Coronary artery (tissue), 2 donors: ENCODE measurements around the gene PHF14.

Source experiments
- DNase-seq: peaks from one replicate; pipeline ENCODE4 v3.0.0-alpha.2; 2017; ENCODE audit warnings: low spot score
- H3K27ac ChIP-seq, 2 donors: fragments of 200-600 bp; sonication (generic); one replicate each; pipeline ENCODE4 v1.5.1; 2016 to 2019
- H3K4me3 ChIP-seq: fragments of 200-600 bp; sonication (generic); 2 replicates; pipeline ENCODE4 v1.5.1; 2016; ENCODE audit warnings: mild to moderate bottlenecking, moderate library complexity
- CTCF ChIP-seq: fragments of 200-600 bp; sonication (generic); IDR thresholded peaks from one replicate; pipeline ENCODE4 v1.5.1; 2019; ENCODE audit warnings: antibody characterized with exemption

Gene PHF14

DNA sequence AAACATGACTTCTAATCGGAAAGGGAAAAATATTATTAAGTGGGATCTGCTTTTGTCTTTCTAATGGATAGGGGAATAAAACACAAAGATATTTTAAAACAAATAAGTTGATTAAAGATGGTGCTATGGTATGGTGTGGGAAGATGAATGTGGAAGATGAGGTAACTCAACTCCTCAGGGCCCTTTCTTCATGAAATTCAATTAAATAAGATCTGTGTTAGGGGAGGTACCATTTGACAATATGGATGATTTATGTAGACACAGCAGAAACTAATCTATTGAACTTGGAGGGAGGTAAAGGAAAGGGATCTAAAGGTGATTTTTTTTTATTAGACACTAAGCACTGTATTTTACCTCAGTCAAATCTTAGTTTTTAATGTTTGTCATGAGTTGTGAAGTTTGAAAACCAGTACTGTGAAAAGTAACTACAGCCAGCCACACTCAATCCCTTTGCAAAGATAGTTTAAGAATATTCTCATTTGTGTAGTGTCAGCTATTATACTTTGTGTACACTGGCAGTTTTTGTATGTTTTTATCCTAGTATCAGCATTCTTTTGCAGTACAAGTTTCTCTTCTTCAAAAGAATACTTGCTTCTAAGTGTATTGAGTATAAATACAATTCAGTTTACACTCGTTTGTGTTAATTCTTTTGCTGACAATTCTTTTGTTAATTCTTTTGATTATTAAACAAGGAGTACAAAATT is 151.3 kb downstream of the PHF14 start:
- DNase-seq, result no peak
- Histone ChIP-seq H3K4me3 (no peak overlapping the region), H3K27ac (no peak overlapping the region)
- TF ChIP-seq CTCF, result no peak

- DNase-seq, result no peak
- TF ChIP-seq CTCF, result no peak
- Histone ChIP-seq H3K27ac (no peak overlapping the region), H3K4me3 (no peak overlapping the region)
Observed at GRCh38 chr7:11127114-11127785, 153.6 kb downstream of the PHF14 start.

DNA sequence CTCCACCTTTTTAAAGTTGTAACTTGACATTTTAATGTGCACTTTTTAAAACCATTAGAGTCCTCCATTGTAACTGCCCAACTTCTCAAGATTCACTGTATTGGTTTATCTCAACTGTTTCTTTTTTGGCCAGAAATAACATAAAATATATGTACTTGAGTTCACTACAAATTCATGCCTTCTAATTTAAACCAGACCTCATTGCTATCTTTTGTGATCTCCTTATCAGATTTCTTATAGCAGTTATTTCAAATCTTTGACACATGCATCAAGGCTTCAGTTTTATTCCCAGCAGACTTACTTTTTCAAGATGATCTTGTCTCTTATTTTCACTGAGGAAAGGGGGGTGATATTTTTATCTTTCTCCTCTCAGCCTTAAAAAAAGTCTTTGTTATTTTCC is 154.3 kb downstream of the PHF14 start:
- Histone ChIP-seq H3K27ac (no peak overlapping the region), H3K4me3 (no peak overlapping the region)
- no peak for DNase-seq
- TF ChIP-seq CTCF, result no peak

DNA sequence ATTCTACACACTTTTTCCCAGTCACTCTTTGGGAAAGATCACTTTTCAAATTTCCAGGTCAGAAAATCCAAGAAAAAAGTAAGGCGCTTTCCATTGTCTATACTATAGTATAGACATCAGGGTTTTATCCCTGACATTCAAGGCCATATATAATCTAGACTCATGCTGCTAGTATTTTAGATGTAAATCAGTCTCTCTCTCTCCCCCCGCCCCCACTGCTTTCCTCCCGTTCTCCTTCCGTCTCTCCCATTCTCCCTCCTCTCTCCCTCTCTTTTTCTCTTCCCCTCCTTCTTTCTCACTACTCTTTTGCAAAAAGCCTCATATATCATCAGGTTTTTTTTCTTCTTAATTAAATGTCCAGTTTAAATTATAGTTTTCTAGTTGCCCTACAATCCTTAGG is 154.8 kb downstream of the PHF14 start:
- H3K4me3 ChIP-seq, result no peak overlapping the region
- TF ChIP-seq CTCF, result no peak
- no peak overlapping the region for H3K27ac ChIP-seq
- DNase-seq, result no peak

GRCh38 chr7:11130012-11130411 is 156.3 kb downstream of the PHF14 start:
- Histone ChIP-seq H3K4me3 (no peak overlapping the region), H3K27ac (no peak overlapping the region)
- no peak for TF ChIP-seq CTCF
- no peak for DNase-seq

DNA sequence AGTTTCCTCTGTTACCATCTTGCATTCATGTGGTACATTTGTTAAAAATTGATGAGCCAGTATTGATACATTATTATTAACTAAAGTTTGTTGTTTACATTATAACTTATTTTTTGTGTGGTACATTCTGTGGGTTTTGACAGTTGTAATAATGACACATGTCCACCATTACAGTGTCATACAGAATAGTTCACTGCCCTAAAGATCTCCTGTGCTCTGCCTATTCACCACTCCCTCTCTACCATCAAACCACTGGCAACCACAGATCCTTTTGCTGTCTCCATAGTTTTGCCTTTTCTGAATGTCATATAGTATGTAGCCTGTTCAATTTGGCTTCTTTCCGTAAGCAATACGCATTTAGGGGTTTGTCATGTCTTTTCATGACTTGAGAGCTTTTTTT is 156.9 kb downstream of the PHF14 start:
- TF ChIP-seq CTCF, result no peak
- Histone ChIP-seq H3K4me3 (no peak overlapping the region), H3K27ac (no peak overlapping the region)
- DNase-seq, result no peak

DNA sequence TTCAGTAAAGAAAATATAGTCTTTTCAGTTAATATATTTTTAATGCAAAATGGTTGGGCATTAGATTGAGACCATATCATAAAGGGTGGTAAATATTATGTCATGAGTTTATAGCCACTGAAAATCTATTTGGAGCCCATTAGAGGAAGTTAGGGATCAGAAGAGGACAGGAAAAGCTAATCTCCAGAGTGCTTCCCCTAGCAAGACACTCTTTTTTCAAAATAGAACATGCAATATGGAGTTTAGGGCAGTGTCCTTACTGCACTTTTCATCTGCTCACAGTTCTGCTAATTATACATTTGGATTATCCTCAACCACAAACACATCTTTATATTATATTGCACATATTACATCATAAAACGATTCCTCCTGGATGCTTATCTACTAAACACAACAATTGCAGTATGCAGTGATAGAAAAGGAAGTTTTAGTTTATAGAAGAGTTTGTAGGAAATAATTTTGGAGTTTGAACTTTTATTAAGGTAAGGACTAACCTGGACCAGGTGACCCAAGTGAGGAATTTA is 159.8 kb downstream of the PHF14 start:
- TF ChIP-seq CTCF, result no peak
- no peak overlapping the region for H3K27ac ChIP-seq
- no peak overlapping the region for H3K4me3 ChIP-seq
- DNase-seq, result no peak
